HG03460 (cell line): ENCODE measurements around the gene COL17A1.

Source experiments
- ATAC-seq: cut with Tn5 transposase; IDR thresholded peaks from one replicate; pipeline ENCODE4 v1.9.1; 2021; ENCODE audit not compliant: unreplicated experiment

COL17A1 gene

DNA sequence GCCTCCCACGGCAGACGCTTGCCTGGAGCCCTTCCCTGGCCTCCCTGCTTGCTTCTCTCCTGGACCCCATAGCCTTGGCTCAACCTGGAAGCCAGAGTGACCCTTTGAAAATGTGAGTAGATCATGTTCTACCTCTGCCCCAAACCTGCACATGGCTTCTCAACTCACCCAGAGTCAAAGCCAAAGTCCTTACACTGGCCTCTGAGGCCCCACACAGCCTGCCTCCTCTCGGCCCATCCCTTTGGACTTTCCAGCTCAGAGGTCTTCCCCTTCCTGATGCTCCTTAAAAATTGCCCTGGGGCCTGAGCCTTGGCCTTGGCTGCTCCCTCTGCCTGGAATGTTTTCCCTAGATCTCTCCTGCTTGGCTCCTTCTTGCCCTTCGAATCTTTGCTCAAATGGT lies 32.5 kb downstream of the COL17A1 start:
- no peak for ATAC-seq

DNA sequence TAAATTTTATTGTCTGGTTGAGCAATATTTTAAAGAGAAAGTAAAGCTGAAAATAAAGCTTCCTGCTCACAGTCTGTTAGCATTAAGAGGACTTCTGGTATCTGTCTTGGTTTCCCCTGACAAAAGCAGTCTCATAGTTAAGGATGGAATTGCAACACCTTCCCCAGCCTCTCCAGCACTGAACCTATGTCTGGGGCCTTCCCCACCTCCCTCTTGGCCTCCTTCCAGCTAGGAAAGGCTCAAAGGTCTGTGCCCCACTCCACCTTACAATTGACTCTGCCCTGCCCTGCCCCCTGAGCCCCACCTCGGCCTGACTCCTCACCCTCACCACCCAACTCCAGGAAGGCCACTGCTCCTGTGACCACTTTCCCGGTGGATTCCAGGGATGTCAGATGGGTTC lies 33.2 kb downstream of the COL17A1 start:
- no peak for ATAC-seq

GRCh38 chr10:104049504-104050250 lies 36.0 kb downstream of the COL17A1 start:
- ATAC-seq: no peak

DNA sequence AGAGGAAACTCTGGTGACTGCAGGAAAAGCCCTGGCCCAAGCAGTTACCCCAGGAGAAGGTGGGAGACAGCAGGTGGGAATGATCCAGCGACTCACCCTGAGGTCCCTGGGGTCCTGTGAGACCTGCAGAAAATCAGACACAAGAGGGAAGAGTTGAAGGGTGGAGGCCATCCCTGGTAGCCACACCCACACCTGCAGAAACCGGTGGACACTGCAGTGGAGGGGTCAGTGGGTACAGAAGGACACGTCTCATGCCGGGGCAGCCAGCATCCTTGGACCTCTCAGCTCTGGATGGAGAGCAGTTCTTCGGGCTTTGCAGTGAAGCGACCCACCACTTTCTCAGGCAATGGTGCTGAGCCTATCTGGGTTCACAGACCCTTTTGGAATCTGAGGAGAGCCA lies 39.0 kb downstream of the COL17A1 start:
- no peak for ATAC-seq

DNA sequence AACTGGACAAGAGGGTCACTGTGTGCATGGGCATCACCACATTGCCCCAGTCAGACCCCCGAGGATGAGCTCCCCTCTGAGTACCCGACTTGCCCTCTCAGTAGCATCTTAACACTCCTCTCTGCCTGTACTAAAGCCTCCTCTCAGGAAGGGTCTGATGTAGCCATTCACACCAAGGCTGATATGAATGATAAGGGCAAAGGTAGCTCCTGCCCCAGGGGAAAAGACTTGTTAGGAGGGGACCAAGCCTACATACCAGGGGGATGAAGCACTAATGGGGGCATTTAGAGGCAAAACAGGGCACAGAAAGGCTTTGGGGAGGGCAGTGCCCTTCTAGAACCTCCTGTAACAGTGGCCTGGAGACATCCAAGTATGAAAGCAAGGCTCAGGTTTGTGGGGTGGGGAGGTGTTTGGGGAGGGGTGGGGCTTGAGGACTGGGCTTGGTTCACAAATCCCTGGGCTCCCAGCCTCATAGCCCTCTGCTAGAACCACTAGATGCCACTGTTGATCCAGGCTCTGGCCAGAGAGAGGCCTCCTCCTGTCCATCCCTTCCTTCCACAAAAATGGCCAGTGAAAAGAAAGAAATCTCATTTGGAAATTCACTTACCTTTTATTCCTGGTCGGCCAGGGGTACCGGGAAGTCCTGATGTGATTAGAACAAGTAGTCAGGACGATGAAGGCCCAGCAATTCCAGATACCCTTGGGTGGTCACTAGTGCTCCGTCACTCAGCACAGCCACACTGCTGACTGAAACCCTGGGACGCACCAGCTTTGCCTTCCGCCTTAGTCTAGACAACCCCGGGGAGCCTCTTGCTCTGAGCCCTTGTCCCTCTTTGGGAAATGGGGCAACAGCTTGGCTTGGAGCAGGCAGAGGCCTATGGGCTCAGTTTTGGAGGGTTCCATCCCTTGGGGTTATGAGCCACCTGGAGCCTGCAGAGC lies 40.3 kb downstream of the COL17A1 start:
- ATAC-seq: no peak

DNA sequence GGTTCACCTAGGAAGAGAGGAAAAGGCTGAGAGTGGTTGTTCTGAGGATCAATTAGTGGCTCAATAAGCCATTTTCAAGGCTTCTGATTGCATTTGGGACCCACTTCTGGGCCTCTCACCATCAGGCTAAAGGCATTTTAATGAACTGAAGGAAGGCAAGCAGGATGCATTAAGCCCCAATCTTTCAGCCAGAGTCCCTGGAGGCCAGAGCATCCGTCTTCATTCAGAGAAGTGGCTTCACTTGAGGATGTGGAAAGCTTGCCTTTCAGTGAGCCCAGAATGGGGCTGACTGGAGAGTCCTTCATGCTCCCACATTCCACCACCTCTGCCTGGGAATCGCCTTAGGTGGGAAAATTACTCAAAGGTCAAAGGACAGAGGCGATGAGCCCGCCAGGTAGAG lies 41.8 kb downstream of the COL17A1 start:
- no peak for ATAC-seq

DNA sequence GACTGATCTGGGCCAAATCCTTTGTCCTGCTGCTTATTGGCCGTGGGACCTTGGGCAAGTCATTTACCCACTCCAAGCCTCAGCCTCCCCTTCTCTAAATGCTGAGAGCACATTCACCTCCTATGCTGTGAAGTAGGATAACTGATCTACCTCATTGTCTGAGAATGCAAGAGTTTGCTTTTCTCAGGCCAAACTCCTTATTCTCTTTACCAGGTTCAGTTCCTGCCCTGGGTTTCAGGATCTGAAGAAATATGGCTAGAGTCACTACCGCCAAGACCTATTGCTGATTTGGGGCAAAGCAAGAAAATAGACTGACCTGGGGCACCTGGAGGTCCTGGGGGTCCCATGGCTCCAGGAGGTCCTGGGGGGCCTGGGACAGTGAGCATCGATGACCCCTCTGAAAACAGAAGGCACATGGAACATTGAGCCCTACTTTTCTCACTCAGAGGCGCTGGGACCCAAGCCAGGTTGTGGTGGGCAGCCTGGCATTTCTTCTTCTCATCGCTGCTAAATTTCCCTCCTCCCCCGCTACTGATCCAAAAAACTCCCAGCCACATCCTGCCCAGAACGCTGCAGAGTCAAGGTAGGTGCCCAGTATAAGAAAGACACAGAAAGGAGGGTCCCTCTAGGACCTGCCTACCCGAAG lies 42.4 kb downstream of the COL17A1 start:
- no peak for ATAC-seq

DNA sequence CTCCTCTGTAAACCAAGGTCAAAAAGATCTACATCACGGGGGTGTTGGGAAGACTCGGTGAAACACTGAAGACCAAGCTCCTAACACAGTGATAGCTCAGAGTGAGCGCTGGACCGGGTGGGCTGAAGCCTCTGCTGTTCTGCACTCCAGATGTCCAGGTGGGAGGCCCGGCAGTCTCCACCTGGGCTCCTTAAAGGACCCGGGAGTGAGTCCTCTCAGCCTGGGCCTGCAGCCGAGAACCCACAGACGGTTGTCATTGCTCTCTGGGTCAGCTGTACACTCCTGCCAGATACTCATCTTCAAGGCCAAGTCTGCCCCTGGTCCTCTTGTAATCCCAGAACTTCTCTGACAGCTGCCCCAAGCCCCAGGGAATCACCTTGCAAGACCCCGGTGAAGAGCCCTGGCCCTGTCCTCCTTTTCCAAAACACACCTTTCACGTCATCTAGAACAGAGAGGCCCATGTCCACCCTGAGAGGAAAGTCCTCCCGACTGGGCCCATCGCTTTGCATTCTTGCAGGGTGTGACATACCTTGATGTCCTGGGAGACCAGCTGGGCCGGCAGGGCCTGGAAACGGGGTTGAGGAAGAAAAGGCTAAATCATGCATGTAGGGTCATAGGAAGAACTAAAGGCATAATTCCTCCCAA lies 43.7 kb downstream of the COL17A1 start:
- ATAC-seq: no peak

DNA sequence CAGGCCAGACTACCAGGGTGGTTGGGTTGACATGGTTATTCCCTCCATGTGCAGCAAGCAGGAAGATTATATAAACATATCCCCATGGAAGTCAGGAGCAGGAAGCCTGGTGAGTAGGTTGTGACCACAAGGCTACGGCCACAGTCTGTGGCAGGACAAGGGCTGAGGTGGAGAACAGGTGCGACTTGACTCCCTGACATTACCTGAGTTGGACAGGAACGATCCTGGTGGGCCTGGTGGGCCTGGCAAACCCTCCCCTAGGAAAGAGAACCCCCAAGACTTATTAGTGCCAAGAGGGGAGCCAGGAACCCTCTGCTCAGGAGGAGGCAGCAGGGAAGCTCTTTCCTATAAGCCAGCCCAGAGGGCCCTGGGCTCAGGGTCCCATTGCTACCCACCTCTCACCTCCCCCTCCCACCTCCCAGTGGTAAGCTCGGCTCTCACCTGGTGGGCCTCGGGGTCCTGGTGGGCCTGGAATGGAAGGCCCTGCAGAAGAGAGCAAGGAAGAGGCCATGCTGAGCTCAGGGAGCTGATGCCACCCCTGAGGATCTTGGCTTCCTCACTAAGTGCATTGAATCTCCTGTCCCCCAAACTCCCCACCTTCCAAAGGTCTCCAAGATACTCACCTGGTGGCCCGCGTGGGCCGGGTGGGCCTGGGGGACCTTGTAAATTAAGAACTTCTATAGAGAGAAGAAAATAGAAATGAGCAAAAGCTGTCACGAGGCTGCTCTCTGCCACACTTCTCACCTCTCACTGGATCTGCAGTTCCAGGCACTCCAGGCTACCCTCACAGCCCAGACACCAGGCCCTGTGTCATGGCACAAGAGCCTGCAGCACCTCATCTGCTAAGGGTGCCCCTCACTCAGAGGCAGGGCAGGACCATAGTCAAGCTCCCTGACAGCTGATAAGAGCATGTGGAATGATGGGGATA lies 44.6 kb downstream of the COL17A1 start:
- ATAC-seq: no peak

GRCh38 chr10:104040382-104040781 lies 45.3 kb downstream of the COL17A1 start:
- ATAC-seq: no peak

DNA sequence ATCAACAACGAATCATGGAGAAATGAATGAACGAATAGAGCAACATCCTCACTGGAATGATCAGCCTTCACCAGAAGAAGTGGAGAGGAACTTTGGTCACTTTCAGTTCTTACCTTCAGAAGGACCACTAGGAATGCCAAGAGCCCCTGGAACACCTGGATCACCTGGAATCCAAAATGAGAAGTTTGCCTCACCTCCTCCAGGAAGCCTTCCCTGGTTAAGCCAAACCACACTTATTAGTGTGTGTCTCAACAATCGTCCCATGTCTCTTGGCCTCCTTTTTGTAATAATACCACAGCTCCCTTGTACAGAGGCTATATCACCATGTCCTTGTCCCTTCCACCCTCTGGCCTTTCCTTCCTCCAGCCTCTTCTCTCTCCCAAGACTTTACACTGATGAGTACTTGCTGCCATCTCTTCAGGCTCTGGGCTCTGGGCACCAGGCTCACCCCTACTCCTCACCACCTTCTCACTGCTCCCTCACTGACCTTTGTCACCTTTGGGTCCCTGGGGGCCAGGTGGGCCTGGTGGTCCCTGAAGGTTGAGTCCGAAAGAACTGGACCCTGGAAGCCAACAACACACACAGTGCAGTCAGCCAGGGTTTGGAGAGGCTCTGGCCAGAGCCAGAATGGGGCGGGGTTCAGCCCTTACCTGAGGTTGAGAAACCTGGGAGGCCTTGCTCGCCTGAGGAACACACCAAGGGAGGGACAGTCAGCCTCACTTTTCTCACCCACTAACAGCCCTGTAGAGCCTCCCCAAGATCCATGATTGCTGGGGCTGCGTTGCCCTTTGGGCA lies 46.5 kb downstream of the COL17A1 start:
- no peak for ATAC-seq

DNA sequence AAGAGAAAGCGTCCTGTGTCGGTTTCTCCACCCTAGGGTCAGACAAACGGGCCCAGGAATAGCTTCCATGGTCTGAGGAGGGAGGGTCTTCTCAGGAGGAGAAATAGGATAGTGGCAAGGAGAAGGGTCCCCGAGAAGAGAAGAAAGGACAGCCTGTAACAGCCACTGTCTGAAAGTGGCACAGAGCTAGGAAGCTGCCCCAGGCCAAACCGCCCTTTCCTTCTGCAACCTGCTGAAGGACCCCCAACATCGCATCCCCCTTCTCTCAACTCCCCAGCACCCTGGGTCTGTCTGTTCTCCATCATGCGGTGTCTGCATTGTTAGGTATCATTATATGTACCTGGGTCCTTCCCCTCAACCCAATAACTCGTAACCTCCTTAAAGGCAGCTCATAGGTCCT lies 47.1 kb downstream of the COL17A1 start:
- no peak for ATAC-seq

DNA sequence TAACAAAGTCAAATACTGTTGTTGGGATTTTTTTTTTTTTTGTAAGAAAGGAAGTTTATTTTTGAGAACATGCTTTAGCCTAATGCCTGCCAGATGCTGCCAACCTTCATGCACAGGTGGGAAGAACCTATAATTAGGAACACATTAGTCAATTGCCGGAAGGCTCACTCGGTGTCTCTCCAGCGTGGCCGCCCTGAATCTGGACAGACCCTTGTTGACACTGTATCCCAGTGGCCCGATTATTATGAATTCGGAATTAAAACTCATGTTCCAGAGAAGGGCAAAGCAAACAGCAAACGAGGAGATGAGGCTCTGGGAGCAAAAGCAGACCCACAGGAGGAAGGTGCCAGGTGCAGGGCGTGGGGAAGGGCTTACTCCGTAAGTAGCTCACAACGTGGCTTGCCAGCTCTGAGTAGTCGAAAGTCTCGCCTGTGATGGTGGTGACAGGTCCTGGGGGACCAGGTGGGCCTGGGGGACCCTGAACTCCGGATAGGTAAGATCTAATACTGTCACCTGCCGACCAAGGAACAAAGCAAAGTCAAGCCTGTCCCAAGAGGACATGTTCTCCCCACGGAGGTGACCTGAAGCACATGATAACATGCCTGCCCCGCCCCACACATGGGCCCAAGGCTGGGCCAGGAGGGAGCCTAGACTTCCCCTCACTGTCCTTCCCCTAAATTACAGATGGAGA lies 48.3 kb downstream of the COL17A1 start:
- ATAC-seq: no peak

DNA sequence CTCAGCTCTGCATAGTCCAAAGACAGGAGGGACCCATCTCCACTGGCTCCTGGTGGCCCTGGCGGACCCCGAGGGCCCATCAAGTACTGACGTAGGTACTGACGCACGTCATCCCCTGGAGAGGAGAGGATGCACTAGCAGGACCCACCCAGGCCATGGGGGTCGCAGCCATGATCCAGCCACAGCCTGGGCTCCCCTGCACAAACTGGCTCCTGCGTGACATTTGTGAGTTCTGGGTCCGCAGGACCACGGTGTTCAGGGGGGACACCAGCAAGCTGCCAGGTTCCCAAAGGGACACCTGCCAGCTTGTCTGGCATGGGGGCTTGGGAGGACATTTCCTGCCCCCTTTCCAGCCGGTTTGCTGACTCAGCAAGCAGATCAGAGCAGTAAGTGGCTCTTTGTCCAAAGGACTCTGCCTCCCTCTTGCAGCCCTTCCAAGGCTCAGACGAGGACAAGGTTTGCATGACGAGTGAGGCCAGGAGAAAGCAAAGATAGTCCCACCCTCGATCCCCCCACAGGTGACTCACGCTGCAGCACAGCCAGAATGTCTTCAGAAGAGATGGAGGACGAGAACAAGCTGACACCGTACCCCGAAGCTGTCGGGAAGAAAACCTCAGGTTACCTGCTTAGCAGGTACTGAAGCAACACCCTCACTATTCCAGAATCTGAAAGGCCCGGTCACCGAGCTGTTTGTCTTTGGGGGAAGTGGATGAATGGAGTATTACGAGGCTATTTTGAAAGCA lies 49.0 kb downstream of the COL17A1 start:
- no peak for ATAC-seq

DNA sequence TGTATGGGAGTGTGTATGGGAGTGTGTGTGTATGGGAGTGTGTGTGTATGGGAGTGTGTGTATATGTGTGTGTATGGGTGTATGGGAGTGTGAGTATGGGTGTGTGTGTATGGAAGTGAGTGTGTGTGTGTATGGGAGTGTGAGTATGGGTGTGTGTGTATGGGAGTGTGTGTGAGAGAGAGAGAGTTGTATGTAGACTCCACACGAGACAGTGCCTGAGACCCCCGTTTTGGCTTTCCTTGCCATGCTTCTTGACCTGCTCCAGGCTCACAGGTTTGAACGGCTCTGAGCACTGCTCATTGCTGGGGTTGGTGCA lies 49.7 kb downstream of the COL17A1 start:
- no peak for ATAC-seq

- ATAC-seq: no peak
Measured at GRCh38 chr10:104035194-104036068, 50.2 kb downstream of the COL17A1 start.
